ENCODE data around the gene CCDC92. TPM values are rescaled to one million over a fixed set of nuclear protein-coding genes. Genes with fewer than 3 reads are reported as not detected.

The CCDC92 gene
- total RNA-seq, 2 donors from 2014 or later: 19.7 to 25.1 TPM

DNA sequence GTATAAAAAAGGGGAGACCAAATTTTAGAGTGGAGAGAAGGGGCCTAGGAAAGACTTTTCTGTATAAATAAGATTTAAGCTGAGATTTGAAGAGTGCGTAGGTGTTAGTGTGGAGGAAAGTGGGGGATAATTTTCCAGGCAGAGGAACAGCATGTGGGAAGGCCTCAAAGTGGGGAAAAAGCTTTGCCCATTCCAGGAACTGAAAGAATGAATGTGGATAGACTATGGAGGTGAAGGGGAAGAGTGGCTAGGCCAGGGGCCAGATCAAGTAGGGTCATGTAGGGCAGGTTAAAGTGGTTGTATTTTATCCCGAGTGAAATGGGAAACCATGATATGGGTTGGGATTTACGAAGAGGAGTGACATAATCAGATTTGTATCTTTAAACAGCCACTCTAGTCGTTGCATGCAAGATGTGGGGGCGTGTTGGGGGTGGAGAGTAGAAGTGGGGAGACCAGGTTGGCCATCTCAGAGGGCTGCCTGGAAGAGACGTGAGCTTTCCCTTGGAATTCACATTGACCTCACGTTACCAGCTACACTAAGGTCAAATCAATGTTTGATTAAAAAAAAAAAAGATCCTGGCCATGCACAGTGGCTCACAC, 3.7 kb upstream of the CCDC92 start:
- no peak overlapping the region for H3K4me3 ChIP-seq
- TF ChIP-seq, protein P1, sequence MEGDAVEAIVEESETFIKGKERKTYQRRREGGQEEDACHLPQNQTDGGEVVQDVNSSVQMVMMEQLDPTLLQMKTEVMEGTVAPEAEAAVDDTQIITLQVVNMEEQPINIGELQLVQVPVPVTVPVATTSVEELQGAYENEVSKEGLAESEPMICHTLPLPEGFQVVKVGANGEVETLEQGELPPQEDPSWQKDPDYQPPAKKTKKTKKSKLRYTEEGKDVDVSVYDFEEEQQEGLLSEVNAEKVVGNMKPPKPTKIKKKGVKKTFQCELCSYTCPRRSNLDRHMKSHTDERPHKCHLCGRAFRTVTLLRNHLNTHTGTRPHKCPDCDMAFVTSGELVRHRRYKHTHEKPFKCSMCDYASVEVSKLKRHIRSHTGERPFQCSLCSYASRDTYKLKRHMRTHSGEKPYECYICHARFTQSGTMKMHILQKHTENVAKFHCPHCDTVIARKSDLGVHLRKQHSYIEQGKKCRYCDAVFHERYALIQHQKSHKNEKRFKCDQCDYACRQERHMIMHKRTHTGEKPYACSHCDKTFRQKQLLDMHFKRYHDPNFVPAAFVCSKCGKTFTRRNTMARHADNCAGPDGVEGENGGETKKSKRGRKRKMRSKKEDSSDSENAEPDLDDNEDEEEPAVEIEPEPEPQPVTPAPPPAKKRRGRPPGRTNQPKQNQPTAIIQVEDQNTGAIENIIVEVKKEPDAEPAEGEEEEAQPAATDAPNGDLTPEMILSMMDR (IDR thresholded peaks at IDR 0.05): no peak
- no peak for TF ChIP-seq POLR2A (IDR thresholded peaks at IDR 0.05)
- no peak for DNase-seq
- whole genome bisulfite sequencing, 2 donors: 75 to 78% methylated on average over 7 of the region's 7 CpGs
- no peaks in the 10 kb centered on the region for H3K9me3 ChIP-seq
- peaks cover 24% of the 10 kb centered on the region for H3K4me1 ChIP-seq
- ATAC-seq: no peak
- no peak overlapping the region for H3K27ac ChIP-seq
- no peaks in the 10 kb centered on the region for H3K36me3 ChIP-seq (replicated peaks in 1 of 2; ENCODE audit: insufficient read depth in 1 of 2, low read depth in 2 of 2)
- H3K27me3 ChIP-seq: no peaks in the 10 kb centered on the region
- intact Hi-C loops (cut with DNase I): no loop called here

DNA sequence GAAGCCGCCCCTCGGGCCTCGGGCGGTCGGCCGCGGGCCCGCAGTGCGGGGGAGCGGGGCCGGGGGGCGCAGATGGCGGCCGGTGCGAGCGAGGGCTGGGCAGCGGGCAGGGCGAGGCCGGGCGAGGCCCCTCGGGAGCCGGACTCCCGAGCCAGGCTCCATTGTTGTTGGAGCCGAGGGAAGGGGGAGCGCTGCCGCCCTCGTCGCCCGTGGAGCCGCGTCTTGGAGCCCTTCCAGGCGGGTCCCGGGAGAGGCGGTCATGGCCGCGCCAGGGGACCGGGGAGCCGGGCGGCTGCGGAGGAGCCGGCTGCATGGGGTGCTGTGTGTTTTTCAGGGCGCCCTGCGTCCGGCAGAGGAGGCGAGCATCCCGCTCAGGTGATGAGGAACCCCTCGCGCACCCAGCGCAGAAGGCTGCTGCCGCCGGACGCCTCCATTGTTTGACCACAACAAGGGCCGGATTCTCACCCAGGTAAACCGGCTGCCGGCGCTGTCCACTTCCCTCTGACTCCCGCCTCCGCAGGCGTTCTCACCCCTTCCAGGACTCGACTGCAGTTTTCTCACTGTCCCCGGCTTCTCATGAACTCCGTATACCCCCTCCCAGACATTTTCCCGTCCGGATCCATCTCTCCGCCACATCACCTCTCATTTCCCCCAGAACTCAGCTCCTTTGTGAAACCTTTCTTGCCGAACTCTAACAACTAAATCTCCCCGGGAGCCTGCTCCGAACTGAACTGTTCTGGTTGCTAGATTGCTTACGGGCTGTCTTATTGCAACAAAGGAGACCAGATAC, 1.1 kb upstream of the CCDC92 start:
- intact Hi-C loops (cut with DNase I): no loop called here
- Histone ChIP-seq H3K27me3 (no peaks in the 10 kb centered on the region), H3K9me3 (no peaks in the 10 kb centered on the region), H3K4me3 (peak overlapping the region; percentile 73 to 84), H3K27ac (peak overlapping the region; percentile 73 to 90 (median 84)), H3K4me1 (peaks cover 18% of the 10 kb centered on the region), H3K36me3 (replicated peaks in 1 of 2; ENCODE audit: insufficient read depth in 1 of 2, low read depth in 2 of 2) (no peaks in the 10 kb centered on the region)
- DNase-seq: peak; percentile 40 to 58 (median 56)
- ATAC-seq: no peak
- 1% methylated on average over 23 to 65 of the region's 69 CpGs for WGBS, 2 donors
- no peak for TF ChIP-seq POLR2A (IDR thresholded peaks at IDR 0.05)

DNA sequence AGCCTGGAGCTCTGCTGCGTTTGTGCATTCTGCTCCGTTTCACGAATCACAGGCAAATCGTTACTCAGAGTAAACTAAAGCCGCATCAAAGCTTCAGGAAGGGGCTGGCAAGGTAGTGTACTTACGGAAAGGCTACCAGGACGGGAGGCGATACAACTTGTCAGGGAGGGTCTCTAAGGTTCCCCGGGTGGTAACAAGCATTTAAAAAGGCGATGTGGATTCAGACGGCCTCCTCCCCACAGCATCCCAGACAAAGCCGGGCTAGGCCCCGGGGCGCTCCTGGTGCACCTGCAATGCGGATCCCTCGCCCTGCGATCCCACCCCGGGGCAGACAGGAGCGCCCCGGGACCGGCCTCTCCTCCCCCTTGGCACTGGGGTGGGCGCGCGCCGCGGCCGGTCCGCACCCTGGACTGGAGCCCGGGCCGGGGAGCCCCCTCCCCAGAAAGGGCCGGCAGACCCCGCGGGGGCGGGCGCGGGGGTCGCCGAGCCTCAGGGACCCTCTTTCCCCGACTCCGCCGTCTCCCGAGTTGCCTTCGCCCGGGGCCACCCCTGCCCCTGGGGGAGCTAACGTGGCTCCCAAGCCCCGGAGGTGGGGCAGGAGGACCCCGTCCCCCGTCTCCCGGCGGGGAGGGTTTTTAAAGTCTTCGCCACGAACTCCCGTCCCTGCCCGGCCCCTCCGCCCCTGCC, 718 bp downstream of the CCDC92 start:
- 0% methylated on average over 8 to 55 of the region's 55 CpGs for WGBS, 2 donors
- peak; percentile 15 to 63 (median 57) for TF ChIP-seq POLR2A (IDR thresholded peaks at IDR 0.05)
- TF ChIP-seq, protein P1 (IDR thresholded peaks at IDR 0.05): no peak
- H3K9me3 ChIP-seq: no peaks in the 10 kb centered on the region
- DNase-seq (peak; percentile 39 to 52 (median 46)), ATAC-seq (no peak)
- intact Hi-C loops (cut with DNase I): no loop called here
- no peaks in the 10 kb centered on the region for H3K27me3 ChIP-seq
- H3K4me1 ChIP-seq: peaks cover 18% of the 10 kb centered on the region
- H3K4me3 ChIP-seq: peak overlapping the region; percentile 83 to 96
- no peaks in the 10 kb centered on the region for H3K36me3 ChIP-seq (replicated peaks in 1 of 2; ENCODE audit: insufficient read depth in 1 of 2, low read depth in 2 of 2)
- H3K27ac ChIP-seq: peak overlapping the region; percentile 73 to 93 (median 89)

DNA sequence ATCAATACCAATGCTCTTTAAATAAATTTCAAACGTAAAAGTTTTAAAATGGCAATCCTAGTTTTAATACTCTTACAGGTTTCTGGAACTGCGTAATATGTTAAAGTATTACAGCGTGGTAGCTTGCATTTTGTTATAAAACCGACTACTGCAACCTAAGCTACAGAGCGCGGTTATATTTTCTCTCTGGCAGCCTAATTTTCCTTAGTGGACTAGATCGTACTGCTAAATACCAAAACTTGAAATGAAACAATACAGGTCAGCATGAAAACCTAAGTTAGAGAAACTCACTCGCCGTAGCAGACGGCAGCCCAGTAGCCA, 1.2 kb downstream of the CCDC92 start:
- TF ChIP-seq, protein P1 (IDR thresholded peaks at IDR 0.05): no peak
- TF ChIP-seq POLR2A (IDR thresholded peaks at IDR 0.05): no peak
- peaks cover 18% of the 10 kb centered on the region for H3K4me1 ChIP-seq
- 7 to 17% methylated on average over 10 of the region's 10 CpGs for WGBS, 2 donors

DNA sequence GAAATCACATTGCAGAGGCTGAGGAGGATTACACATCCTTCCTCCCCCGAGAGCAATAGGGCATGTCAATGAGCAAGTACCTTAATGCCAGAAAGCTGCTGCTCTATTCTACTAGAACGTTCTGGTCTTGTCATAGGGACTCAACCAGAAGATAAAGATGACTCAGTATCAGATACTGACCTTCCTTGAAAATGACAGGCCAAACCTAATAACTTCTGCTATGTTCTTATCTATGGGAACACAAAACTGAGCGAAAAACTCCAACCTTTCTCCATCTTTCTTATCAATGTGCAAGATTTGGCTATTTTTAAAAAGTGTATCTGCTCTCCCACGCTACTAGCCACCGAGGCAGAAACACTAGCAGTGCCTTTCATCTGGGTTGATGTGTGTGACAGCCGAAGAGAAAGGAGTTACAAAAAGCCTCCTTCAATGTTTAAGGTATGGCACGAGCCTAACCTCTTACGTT, 5.5 kb downstream of the CCDC92 start:
- DNase-seq (no peak), ATAC-seq (no peak)
- Histone ChIP-seq H3K27ac (no peak overlapping the region), H3K4me1 (no peaks in the 10 kb centered on the region), H3K36me3 (replicated peaks in 1 of 2; ENCODE audit: insufficient read depth in 1 of 2, low read depth in 2 of 2) (no peaks in the 10 kb centered on the region), H3K4me3 (no peak overlapping the region), H3K27me3 (no peaks in the 10 kb centered on the region), H3K9me3 (no peaks in the 10 kb centered on the region)
- TF ChIP-seq POLR2A (IDR thresholded peaks at IDR 0.05): no peak
- TF ChIP-seq, protein P1 (IDR thresholded peaks at IDR 0.05): no peak
- intact Hi-C loops (cut with DNase I): no loop called here
- 83 to 87% methylated on average over 8 of the region's 8 CpGs for WGBS, 2 donors

More for the DNA sequence above, 1.2 kb downstream of the CCDC92 start:
- Histone ChIP-seq H3K9me3 (no peaks in the 10 kb centered on the region), H3K4me3 (no peak overlapping the region), H3K27me3 (no peaks in the 10 kb centered on the region), H3K36me3 (replicated peaks in 1 of 2; ENCODE audit: insufficient read depth in 1 of 2, low read depth in 2 of 2) (no peaks in the 10 kb centered on the region), H3K27ac (peak overlapping the region; percentile 73 to 93 (median 89))
- DNase-seq (no peak), ATAC-seq (no peak)
- intact Hi-C loops (cut with DNase I): no loop called here

All from body of pancreas (tissue), 4 donors.